ENCODE results near the gene ENOX1. TPM values are rescaled to one million over a fixed set of nuclear protein-coding genes. Genes with fewer than 3 reads are reported as not detected.

ENOX1 gene
- total RNA-seq, 1 experiment from 2014 or later, result 1.8 TPM

- Mint-ChIP-seq H3K36me3 (ENCODE audit: insufficient read depth, unreplicated experiment) (no peaks in the 10 kb centered on the region), H3K9me3 (ENCODE audit: unreplicated experiment) (no peaks in the 10 kb centered on the region), H3K4me1 (ENCODE audit: insufficient read depth, unreplicated experiment) (no peaks in the 10 kb centered on the region), H3K4me3 (ENCODE audit: unreplicated experiment) (no peak overlapping the region), H3K27me3 (ENCODE audit: insufficient read depth, unreplicated experiment) (no peaks in the 10 kb centered on the region), H3K27ac (ENCODE audit: low read depth, unreplicated experiment) (no peak overlapping the region)
- no TSS peak for BruUV-seq (replicated peaks)
- ChIA-PET POLR2A (interaction anchor here (1.0 kb wide), 1 partner anchor 9 kb away, joined by 3 read pairs; no protein-coding TSS in a partner anchor), CTCF (no interaction called here)
- intact Hi-C loops (cut with micrococcal nuclease), result no loop called here
- DNase-seq (ENCODE audit: unreplicated experiment), result no peak
- TF ChIP-seq, protein P1, sequence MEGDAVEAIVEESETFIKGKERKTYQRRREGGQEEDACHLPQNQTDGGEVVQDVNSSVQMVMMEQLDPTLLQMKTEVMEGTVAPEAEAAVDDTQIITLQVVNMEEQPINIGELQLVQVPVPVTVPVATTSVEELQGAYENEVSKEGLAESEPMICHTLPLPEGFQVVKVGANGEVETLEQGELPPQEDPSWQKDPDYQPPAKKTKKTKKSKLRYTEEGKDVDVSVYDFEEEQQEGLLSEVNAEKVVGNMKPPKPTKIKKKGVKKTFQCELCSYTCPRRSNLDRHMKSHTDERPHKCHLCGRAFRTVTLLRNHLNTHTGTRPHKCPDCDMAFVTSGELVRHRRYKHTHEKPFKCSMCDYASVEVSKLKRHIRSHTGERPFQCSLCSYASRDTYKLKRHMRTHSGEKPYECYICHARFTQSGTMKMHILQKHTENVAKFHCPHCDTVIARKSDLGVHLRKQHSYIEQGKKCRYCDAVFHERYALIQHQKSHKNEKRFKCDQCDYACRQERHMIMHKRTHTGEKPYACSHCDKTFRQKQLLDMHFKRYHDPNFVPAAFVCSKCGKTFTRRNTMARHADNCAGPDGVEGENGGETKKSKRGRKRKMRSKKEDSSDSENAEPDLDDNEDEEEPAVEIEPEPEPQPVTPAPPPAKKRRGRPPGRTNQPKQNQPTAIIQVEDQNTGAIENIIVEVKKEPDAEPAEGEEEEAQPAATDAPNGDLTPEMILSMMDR (IDR thresholded peaks at IDR 0.05; ENCODE audit: unreplicated experiment), result no peak
These were observed 36.2 kb upstream of the ENOX1 start for GRCh38 chr13:43822969-43823368.

DNA sequence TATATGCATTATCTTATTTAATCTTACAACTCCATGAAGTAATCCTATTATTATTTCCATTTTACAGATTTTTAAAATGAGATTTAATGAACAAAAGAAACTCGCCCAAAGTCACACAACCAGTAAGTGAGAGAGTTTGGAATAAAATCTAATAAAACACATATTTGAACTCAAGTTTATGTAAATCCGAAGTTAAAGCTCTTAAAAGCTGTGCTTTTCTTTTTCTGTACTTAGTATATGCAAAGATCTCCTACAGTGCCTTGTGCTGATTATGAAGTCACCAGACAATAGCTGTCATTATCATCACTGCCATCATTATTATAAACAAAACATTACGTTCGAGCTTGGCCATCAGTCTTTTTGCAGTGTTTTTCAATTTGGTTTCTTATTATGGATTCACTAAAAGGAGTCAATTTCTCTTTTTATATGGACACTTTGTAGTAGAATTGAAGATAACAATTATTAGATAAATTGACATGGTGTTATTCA lies 29.7 kb upstream of the ENOX1 start:
- H3K4me3 Mint-ChIP-seq (ENCODE audit: unreplicated experiment), result no peak overlapping the region
- CTCF ChIA-PET, result interaction anchor here (0.6 to 1.1 kb wide), 3 partner anchors 12 to 28 kb away, joined by 3 to 4 read pairs (median 4); no protein-coding TSS in a partner anchor
- DNase-seq (ENCODE audit: unreplicated experiment), result no peak
- H3K9me3 Mint-ChIP-seq (ENCODE audit: unreplicated experiment), result no peaks in the 10 kb centered on the region
- intact Hi-C loops (cut with micrococcal nuclease), result no loop called here
- peaks cover 4% of the 10 kb centered on the region for H3K36me3 Mint-ChIP-seq (ENCODE audit: insufficient read depth, unreplicated experiment)
- BruUV-seq (replicated peaks), result no TSS peak
- POLR2A ChIA-PET, result interaction anchor here (1.6 kb wide), 1 partner anchor 9 kb away, joined by 6 read pairs; no protein-coding TSS in a partner anchor
- H3K27me3 Mint-ChIP-seq (ENCODE audit: insufficient read depth, unreplicated experiment), result no peaks in the 10 kb centered on the region
- peaks cover 6% of the 10 kb centered on the region for H3K4me1 Mint-ChIP-seq (ENCODE audit: insufficient read depth, unreplicated experiment)
- TF ChIP-seq, protein P1 (IDR thresholded peaks at IDR 0.05; ENCODE audit: unreplicated experiment), result no peak
- no peak overlapping the region for H3K27ac Mint-ChIP-seq (ENCODE audit: low read depth, unreplicated experiment)

DNA sequence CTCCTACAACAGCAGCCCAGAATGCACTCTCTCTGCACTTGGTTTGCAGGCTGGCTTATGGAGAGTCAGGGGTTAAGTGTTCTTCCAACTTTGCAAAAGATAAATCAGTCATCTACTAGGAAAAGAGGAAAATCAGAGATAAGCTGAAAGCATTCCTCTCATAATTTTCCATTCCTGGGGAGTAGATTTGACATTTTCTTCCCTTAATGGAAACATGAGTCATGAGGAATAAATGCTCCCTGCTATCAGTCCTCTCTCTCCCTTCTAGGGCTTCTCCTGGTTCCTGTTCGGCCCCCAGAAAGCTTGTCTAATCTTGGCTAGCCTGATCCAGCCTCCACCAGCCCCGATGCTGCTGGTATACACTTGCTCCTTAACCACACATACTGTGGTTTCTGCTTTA lies 28.4 kb upstream of the ENOX1 start:
- Mint-ChIP-seq H3K4me1 (ENCODE audit: insufficient read depth, unreplicated experiment) (peaks cover 6% of the 10 kb centered on the region), H3K27ac (ENCODE audit: low read depth, unreplicated experiment) (no peak overlapping the region), H3K27me3 (ENCODE audit: insufficient read depth, unreplicated experiment) (no peaks in the 10 kb centered on the region), H3K9me3 (ENCODE audit: unreplicated experiment) (no peaks in the 10 kb centered on the region), H3K36me3 (ENCODE audit: insufficient read depth, unreplicated experiment) (peaks cover 4% of the 10 kb centered on the region), H3K4me3 (ENCODE audit: unreplicated experiment) (no peak overlapping the region)
- no peak for DNase-seq (ENCODE audit: unreplicated experiment)
- CTCF ChIA-PET, result interaction anchor here (0.6 to 1.1 kb wide), 3 partner anchors 58 to 246 kb away, joined by 3 to 4 read pairs (median 3); no protein-coding TSS in a partner anchor
- TF ChIP-seq, protein P1 (IDR thresholded peaks at IDR 0.05; ENCODE audit: unreplicated experiment), result no peak
- intact Hi-C loops (cut with micrococcal nuclease), result no loop called here
- POLR2A ChIA-PET, result interaction anchor here (1.2 to 1.8 kb wide), 2 partner anchors 10 to 63 kb away, joined by 3 to 4 read pairs; no protein-coding TSS in a partner anchor
- no TSS peak for BruUV-seq (replicated peaks)

DNA sequence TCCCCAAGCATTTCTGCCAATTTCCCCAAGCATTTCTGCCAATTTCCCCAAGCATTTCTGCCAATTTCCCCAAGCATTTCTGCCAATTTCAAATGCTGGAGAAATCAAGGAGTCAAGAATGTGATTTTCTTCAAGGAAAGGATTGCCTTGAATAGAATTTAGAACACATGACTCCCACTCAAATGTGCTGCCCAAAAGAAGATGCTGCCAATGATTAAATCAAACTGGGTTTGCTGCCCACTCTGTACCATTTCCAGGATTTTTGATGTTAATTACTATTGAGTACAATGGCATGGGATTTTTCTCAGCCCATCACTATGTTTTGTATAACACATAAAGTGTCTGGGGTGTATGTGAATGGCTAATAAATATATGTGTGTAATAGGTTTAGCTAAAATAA lies 21.9 kb upstream of the ENOX1 start:
- CTCF ChIA-PET, result interaction anchor here (0.7 kb wide), 1 partner anchor 41 kb away, joined by 3 read pairs; no protein-coding TSS in a partner anchor
- no TSS peak for BruUV-seq (replicated peaks)

More for the DNA sequence above, 21.9 kb upstream of the ENOX1 start:
- H3K4me3 Mint-ChIP-seq (ENCODE audit: unreplicated experiment), result no peak overlapping the region
- TF ChIP-seq, protein P1 (IDR thresholded peaks at IDR 0.05; ENCODE audit: unreplicated experiment), result no peak
- DNase-seq (ENCODE audit: unreplicated experiment), result no peak
- no peaks in the 10 kb centered on the region for H3K27me3 Mint-ChIP-seq (ENCODE audit: insufficient read depth, unreplicated experiment)
- peaks cover 14% of the 10 kb centered on the region for H3K4me1 Mint-ChIP-seq (ENCODE audit: insufficient read depth, unreplicated experiment)
- POLR2A ChIA-PET, result no interaction called here
- no peaks in the 10 kb centered on the region for H3K36me3 Mint-ChIP-seq (ENCODE audit: insufficient read depth, unreplicated experiment)
- no peak overlapping the region for H3K27ac Mint-ChIP-seq (ENCODE audit: low read depth, unreplicated experiment)
- intact Hi-C loops (cut with micrococcal nuclease), result no loop called here
- no peaks in the 10 kb centered on the region for H3K9me3 Mint-ChIP-seq (ENCODE audit: unreplicated experiment)

Data from MCF 10A (cell line).